ENCODE results near the gene TSEN34. TPM values are rescaled to one million over a fixed set of nuclear protein-coding genes. Genes with fewer than 3 reads are reported as not detected.
A peak's percentile ranks its signal among the peaks of the same experiment; 100 is the strongest.

Gene TSEN34
- total and polyA plus RNA-seq, 2 experiments from 2014 or later = 36.6 to 53.4 TPM

DNA sequence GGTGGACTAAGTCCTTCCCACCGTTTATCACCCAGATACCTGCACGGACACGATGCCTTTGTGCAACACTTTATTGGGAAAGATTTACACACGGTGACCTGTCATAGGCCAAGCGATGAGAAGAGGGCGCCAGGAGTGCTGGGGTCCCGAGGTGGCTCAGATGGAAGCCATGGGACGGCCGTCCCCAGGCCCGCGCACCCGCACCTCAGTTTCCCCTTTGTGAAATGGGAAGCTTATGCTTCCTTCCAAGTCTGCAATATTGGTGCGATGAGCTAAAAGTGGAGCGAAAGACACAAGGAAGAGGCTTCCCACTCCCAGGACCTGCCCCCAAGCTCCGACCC is 17.8 kb upstream of the TSEN34 start:
- ATAC-seq (peak; percentile 11), DNase-seq (ENCODE audit: low spot score) (no peak)
- peaks cover 2% of the 10 kb centered on the region; the same call in 1 of the 2 replicates for H3K4me1 ChIP-seq (ENCODE audit: insufficient read depth)
- peaks cover 9% of the 10 kb centered on the region; the same call in 1 of the 2 replicates for H3K36me3 ChIP-seq (ENCODE audit: insufficient read depth)
- H3K27me3 Mint-ChIP-seq (ENCODE audit: insufficient read depth, low read depth, poor library complexity) = peaks cover 30% of the 10 kb centered on the region
- peak overlapping the region; percentile 80 for H3K4me2 ChIP-seq
- H3K79me2 ChIP-seq (replicated peaks; ENCODE audit: insufficient read depth) = no peaks in the 10 kb centered on the region
- H3K4me3 Mint-ChIP-seq = peak overlapping the region; percentile 84
- H2AFZ ChIP-seq = no peak overlapping the region
- no peaks in the 10 kb centered on the region for H3K27me3 ChIP-seq (ENCODE audit: insufficient read depth)
- H3K4me1 Mint-ChIP-seq = peaks cover 16% of the 10 kb centered on the region
- no peaks in the 10 kb centered on the region; the same call in 1 of the 3 replicates for H3K9me3 Mint-ChIP-seq
- no peak overlapping the region; the same call in 1 of the 2 replicates for H3K27ac Mint-ChIP-seq
- H3K9me2 ChIP-seq (ENCODE audit: insufficient read depth) = no peaks in the 10 kb centered on the region
- peak overlapping the region; percentile 69 for H3K27ac ChIP-seq (ENCODE audit: low read depth)
- peaks cover 13% of the 10 kb centered on the region for H3F3A ChIP-seq (replicated peaks; ENCODE audit: low read depth)
- H4K20me1 ChIP-seq (replicated peaks; ENCODE audit: insufficient read depth) = peaks cover 4% of the 10 kb centered on the region
- peak overlapping the region; percentile 53 for H3K4me3 ChIP-seq
- TF ChIP-seq EZH2phosphoT487 (IDR thresholded peaks at IDR 0.05; ENCODE audit: unreplicated experiment) = no peak
- peaks cover 14% of the 10 kb centered on the region for H3K36me3 Mint-ChIP-seq (ENCODE audit: low read depth)

DNA sequence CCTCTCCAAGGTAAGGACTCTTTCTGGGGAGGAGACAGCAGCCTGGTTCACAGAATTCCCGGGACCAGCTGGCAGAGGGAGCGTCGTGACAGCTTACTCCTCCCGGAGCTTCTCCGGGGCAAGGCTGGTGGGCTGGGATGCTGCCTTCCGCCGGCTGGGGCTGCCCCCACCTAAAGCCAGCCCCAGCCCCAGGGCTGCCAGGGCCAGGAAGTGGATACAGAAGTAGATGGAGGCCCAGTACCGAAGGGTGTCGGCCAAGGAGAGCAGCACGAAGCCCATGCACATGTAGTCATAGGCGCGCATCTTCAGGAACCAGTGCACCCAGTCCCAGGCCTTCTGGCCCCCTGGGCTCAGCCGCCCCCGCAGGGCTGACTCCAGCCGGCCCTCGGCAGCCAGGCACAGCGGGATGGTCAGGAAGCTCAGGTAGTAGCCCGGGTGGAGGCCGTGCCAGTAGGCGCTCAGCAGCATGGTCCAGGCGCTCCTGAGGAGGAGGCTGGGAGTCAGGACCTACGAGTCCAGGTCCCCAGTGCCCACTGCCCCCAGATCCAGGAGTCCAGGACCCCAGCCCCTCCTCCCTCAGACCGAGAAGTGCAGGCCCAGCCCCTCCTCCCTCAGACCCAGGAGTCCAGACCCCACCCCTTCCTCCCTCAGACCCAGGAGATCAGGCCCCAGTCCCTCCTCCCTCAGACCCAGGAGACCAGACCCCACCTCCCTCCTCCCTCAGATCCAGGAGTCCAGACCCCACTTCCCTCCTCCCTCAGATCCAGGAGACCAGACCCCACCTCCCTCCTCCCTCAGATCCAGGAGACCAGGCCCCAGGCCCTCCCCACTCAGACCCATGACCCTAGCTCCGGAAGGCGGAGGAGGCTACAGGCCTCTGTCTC is 16.9 kb upstream of the TSEN34 start:
- Histone ChIP-seq H3K79me2 (replicated peaks; ENCODE audit: insufficient read depth) (no peaks in the 10 kb centered on the region), H3K4me1 (ENCODE audit: insufficient read depth) (peaks cover 2% of the 10 kb centered on the region; the same call in 1 of the 2 replicates), H3F3A (replicated peaks; ENCODE audit: low read depth) (peaks cover 17% of the 10 kb centered on the region), H3K4me2 (no peak overlapping the region), H3K4me3 (no peak overlapping the region), H3K27ac (ENCODE audit: low read depth) (peak overlapping the region; percentile 69; the same call in 1 of the 2 replicates), H3K27me3 (ENCODE audit: insufficient read depth) (no peaks in the 10 kb centered on the region), H3K9me2 (ENCODE audit: insufficient read depth) (no peaks in the 10 kb centered on the region), H4K20me1 (replicated peaks; ENCODE audit: insufficient read depth) (peaks cover 9% of the 10 kb centered on the region), H3K36me3 (ENCODE audit: insufficient read depth) (peaks cover 9% of the 10 kb centered on the region; the same call in 1 of the 2 replicates), H2AFZ (no peak overlapping the region)
- DNase-seq (ENCODE audit: low spot score) (peak; percentile 34), ATAC-seq (no peak)
- Mint-ChIP-seq H3K4me1 (peaks cover 21% of the 10 kb centered on the region), H3K27me3 (ENCODE audit: insufficient read depth, low read depth, poor library complexity) (peaks cover 34% of the 10 kb centered on the region), H3K9me3 (no peaks in the 10 kb centered on the region; the same call in 1 of the 3 replicates), H3K4me3 (peak overlapping the region; percentile 27; the same call in 1 of the 3 replicates), H3K36me3 (ENCODE audit: low read depth) (peaks cover 15% of the 10 kb centered on the region), H3K27ac (no peak overlapping the region)
- no peak for TF ChIP-seq EZH2 (IDR thresholded peaks at IDR 0.05; ENCODE audit: low read depth, unreplicated experiment)
- TF ChIP-seq NANOG (IDR thresholded peaks at IDR 0.05; ENCODE audit: borderline replicate concordance) = no peak
- no peak for TF ChIP-seq ZNF331 (CRISPR knock-in tag; IDR thresholded peaks at IDR 0.05; ENCODE audit: low read depth)
- no peak for TF ChIP-seq JUNB (IDR thresholded peaks at IDR 0.05; ENCODE audit: unreplicated experiment)
- TF ChIP-seq POLR2AphosphoS5 (IDR thresholded peaks at IDR 0.05; ENCODE audit: low read depth) = no peak
- TF ChIP-seq ZNF114 (CRISPR knock-in tag; IDR thresholded peaks at IDR 0.05) = no peak
- no peak for TF ChIP-seq ZNF462 (CRISPR knock-in tag; IDR thresholded peaks at IDR 0.05)
- no peak for TF ChIP-seq EZH2phosphoT487 (IDR thresholded peaks at IDR 0.05; ENCODE audit: unreplicated experiment)
- TF ChIP-seq ETS1 (IDR thresholded peaks at IDR 0.05) = no peak
- no peak for TF ChIP-seq CREB1 (CRISPR knock-in tag; IDR thresholded peaks at IDR 0.05; ENCODE audit: low read depth)
- TF ChIP-seq, protein P1, sequence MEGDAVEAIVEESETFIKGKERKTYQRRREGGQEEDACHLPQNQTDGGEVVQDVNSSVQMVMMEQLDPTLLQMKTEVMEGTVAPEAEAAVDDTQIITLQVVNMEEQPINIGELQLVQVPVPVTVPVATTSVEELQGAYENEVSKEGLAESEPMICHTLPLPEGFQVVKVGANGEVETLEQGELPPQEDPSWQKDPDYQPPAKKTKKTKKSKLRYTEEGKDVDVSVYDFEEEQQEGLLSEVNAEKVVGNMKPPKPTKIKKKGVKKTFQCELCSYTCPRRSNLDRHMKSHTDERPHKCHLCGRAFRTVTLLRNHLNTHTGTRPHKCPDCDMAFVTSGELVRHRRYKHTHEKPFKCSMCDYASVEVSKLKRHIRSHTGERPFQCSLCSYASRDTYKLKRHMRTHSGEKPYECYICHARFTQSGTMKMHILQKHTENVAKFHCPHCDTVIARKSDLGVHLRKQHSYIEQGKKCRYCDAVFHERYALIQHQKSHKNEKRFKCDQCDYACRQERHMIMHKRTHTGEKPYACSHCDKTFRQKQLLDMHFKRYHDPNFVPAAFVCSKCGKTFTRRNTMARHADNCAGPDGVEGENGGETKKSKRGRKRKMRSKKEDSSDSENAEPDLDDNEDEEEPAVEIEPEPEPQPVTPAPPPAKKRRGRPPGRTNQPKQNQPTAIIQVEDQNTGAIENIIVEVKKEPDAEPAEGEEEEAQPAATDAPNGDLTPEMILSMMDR (conservative IDR thresholded peaks at IDR 0.05; ENCODE audit: low read depth in 2 of 2) = no peak

Measured in GM23338 (cell line).